Osteoblast (primary cell): Measurements from ENCODE around the gene EVI5. TPM values are rescaled to one million over a fixed set of nuclear protein-coding genes. Genes with fewer than 3 reads are reported as not detected.
"Not testable (repeated sequence)": the region's sequence is repeated elsewhere in the genome, so short reads cannot be mapped to it uniquely, and the experiment has no call there.

Source experiments
- DNase-seq: peaks from one replicate; pipeline ENCODE4 v3.0.0; 2011; ENCODE audit warnings: low spot score, mixed read lengths; ENCODE audit not compliant: insufficient read length; ENCODE audit errors: missing footprints
- H2AFZ ChIP-seq: 2 replicates; pipeline ENCODE4 v1.6.0; 2011; ENCODE audit warnings: mild to moderate bottlenecking, low read length
- H3K27ac ChIP-seq: 2 replicates; pipeline ENCODE4 v1.5.1; 2011; ENCODE audit warnings: mild to moderate bottlenecking, low read depth, low read length, moderate library complexity
- H3K27me3 ChIP-seq: 2 replicates; pipeline ENCODE4 v1.6.0; 2012; ENCODE audit warnings: mild to moderate bottlenecking, control low read depth, inconsistent platforms, low read length, moderate library complexity; ENCODE audit not compliant: insufficient read depth
- H3K36me3 ChIP-seq: 2 replicates; pipeline ENCODE4 v1.5.1; 2011; ENCODE audit warnings: mild to moderate bottlenecking, low read length, control low read depth, moderate library complexity; ENCODE audit not compliant: insufficient read depth
- H3K4me1 ChIP-seq: 2 replicates; pipeline ENCODE4 v1.5.1; 2011; ENCODE audit warnings: mild to moderate bottlenecking, low read length, control low read depth, moderate library complexity; ENCODE audit not compliant: insufficient read depth
- H3K4me2 ChIP-seq: 2 replicates; pipeline ENCODE4 v1.6.0; 2011; ENCODE audit warnings: mild to moderate bottlenecking, low read length; ENCODE audit not compliant: insufficient read depth
- H3K4me3 ChIP-seq: fragments of 200-600 bp; sonication (generic); 3 replicates; pipeline ENCODE4 v1.5.1; 2012; ENCODE audit warnings: mild to moderate bottlenecking, low read length, inconsistent platforms; ENCODE audit not compliant: insufficient read depth
- H3K79me2 ChIP-seq: 2 replicates; pipeline ENCODE4 v1.6.0; 2012; ENCODE audit warnings: mild to moderate bottlenecking, low read length, control low read depth, inconsistent platforms; ENCODE audit not compliant: insufficient read depth
- H3K9me3 ChIP-seq: 2 replicates; pipeline ENCODE4 v1.5.1; 2011; ENCODE audit warnings: low read depth, low read length, control low read depth
- H4K20me1 ChIP-seq: 2 replicates; pipeline ENCODE4 v1.6.0; 2012; ENCODE audit warnings: mild to moderate bottlenecking, low read length, control low read depth; ENCODE audit not compliant: insufficient read depth
- total RNA-seq: library from RNA; depleted of rRNA; stranded (reverse); fragments of >200 nt; gene quantifications from 2 replicates; pipeline ENCODE4 v1.2.3, GENCODE V29; 2012
- TF ChIP-seq, protein P1 (sequence below): IDR thresholded peaks from 2 replicates; pipeline ENCODE4 v1.5.1; 2011; ENCODE audit warnings: mild to moderate bottlenecking, low read depth, low read length, moderate library complexity; ENCODE audit errors: extremely low read depth

Gene EVI5
- total RNA-seq, 1 donor: 51.8 TPM

DNA sequence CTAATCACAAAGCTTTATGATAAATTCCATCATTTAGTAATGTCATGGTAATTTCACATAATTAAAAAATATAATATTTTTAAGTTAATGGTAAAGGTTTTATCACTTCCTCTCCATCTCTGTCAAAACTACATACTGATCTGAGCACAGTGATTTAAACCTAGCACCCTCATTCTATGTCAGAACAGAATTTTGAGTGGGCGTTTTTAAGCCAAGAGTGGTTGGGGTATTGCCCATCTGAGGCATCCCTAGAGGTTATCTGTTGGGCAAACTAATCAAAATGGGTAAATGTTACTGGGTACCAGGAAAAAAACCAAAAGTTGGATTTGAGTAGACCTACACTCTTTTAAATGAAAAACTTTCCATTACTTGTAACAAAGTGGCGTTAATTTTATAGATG lies 197.5 kb downstream of the EVI5 start:
- Histone ChIP-seq H3K4me3 (no peak overlapping the region), H3K27me3 (no peaks in the 10 kb centered on the region), H3K9me3 (no peaks in the 10 kb centered on the region), H4K20me1 (no peaks in the 10 kb centered on the region), H3K4me1 (peaks cover 18% of the 10 kb centered on the region), H3K36me3 (no peaks in the 10 kb centered on the region), H3K79me2 (no peaks in the 10 kb centered on the region), H2AFZ (no peak overlapping the region), H3K27ac (no peak overlapping the region), H3K4me2 (no peak overlapping the region)
- no peak for DNase-seq
- TF ChIP-seq, protein P1, sequence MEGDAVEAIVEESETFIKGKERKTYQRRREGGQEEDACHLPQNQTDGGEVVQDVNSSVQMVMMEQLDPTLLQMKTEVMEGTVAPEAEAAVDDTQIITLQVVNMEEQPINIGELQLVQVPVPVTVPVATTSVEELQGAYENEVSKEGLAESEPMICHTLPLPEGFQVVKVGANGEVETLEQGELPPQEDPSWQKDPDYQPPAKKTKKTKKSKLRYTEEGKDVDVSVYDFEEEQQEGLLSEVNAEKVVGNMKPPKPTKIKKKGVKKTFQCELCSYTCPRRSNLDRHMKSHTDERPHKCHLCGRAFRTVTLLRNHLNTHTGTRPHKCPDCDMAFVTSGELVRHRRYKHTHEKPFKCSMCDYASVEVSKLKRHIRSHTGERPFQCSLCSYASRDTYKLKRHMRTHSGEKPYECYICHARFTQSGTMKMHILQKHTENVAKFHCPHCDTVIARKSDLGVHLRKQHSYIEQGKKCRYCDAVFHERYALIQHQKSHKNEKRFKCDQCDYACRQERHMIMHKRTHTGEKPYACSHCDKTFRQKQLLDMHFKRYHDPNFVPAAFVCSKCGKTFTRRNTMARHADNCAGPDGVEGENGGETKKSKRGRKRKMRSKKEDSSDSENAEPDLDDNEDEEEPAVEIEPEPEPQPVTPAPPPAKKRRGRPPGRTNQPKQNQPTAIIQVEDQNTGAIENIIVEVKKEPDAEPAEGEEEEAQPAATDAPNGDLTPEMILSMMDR: no peak

DNA sequence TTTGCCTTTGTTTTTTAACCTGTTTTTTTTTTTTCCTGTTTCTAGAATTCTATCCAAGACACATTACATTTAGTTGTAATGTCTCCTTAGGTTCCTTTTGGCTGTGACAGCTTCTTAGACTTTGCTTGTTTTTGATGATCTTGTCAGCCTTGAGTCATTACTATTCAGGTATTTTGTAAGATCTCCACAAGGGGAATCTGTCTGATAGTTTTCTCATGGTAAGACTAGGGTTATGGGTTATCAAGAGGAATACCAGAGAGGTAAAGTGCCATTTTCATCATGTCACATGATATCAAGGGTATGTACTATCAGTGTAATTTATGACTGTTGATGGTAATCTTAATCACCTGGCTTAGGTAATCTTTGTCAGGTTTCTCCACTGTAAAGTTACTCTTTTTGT lies 199.1 kb downstream of the EVI5 start:
- TF ChIP-seq, protein P1: no peak

DNA sequence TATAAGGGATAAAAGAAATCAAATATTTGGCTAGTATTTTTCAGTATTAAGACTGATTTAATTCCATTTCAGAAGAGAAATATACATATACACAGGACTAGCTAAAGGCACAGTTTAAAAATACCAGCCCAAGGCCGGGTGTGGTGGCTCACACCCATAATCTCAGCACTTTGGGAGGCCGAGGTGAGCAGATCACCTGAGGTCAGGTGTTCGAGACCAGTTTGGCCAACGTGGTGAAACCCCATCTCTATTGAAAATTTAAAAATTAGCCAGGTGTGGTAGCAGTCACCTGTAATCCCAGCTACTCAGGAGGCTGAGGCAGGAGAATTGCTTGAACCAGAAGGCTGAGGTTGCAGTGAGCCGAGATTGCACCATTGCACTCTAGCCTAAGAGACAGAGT lies 200.1 kb downstream of the EVI5 start:
- H3K4me1 ChIP-seq: peaks cover 25% of the 10 kb centered on the region
- not testable (repeated sequence) for H3K4me3 ChIP-seq, H3K36me3 ChIP-seq, H3K9me3 ChIP-seq, H3K79me2 ChIP-seq, DNase-seq, H2AFZ ChIP-seq, H3K27ac ChIP-seq, H3K27me3 ChIP-seq, H4K20me1 ChIP-seq
- H3K4me2 ChIP-seq: peak overlapping the region; percentile 71

More for the DNA sequence above, 199.1 kb downstream of the EVI5 start:
- Histone ChIP-seq H3K27ac (no peak overlapping the region), H3K36me3 (no peaks in the 10 kb centered on the region), H3K4me1 (peaks cover 21% of the 10 kb centered on the region), H3K4me3 (no peak overlapping the region), H4K20me1 (no peaks in the 10 kb centered on the region), H3K9me3 (no peaks in the 10 kb centered on the region), H3K79me2 (no peaks in the 10 kb centered on the region), H3K27me3 (no peaks in the 10 kb centered on the region), H3K4me2 (no peak overlapping the region), H2AFZ (no peak overlapping the region)
- no peak for DNase-seq

DNA sequence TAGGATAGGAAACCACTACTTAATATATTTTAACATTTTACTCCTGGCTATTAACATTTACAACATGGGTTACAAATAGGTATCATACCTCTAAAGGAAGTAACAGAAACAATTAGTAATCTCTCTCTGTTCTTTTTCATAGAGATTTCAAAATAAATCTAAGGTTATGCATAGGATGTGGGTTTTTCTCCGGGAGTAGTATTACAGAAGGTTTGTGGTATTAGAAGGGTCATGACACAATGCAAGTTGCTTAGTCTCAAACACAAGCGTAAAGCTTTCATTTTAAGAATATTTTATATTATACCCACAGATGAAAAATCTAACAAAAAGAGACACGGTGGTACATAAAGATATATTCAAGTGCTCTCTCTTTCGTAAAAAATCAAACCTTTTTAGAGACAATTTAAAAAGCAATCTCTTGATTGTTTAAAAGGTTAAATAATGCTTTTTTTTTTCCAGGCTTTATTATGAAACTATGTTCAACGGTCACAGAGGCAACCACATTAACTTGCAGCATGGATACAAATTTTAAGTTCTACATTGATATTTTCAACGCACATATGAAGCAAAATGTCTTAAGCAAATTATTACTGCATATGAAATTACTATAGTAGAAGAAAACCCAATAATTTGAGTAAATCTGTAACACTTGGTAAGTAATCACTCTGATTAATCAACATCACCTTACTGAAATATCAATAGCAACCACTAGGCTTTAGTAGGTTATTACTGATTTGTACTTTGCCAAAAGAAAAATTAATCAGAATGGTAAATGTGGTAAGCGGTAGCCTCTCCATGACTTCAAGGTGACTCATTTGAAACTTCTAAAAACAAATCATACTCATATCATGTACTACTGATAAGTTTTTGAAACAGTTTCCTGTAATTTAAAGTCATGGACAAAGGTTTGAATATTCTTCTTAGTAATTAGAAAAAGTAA lies 200.8 kb downstream of the EVI5 start:
- peak overlapping the region; percentile 71 for H3K4me2 ChIP-seq
- H3K79me2 ChIP-seq: no peaks in the 10 kb centered on the region
- peak; percentile 83 for DNase-seq
- H3K4me3 ChIP-seq: peak overlapping the region; percentile 31
- peak overlapping the region; percentile 55 for H3K27ac ChIP-seq
- no peaks in the 10 kb centered on the region for H3K27me3 ChIP-seq
- peaks cover 28% of the 10 kb centered on the region for H3K4me1 ChIP-seq
- no peaks in the 10 kb centered on the region for H4K20me1 ChIP-seq
- H3K9me3 ChIP-seq: no peaks in the 10 kb centered on the region
- H2AFZ ChIP-seq: no peak overlapping the region
- TF ChIP-seq, protein P1: no peak
- H3K36me3 ChIP-seq: no peaks in the 10 kb centered on the region
